T-helper 1 cell treated with Interleukin-12 subunit alpha and Interleukin-12 subunit beta and Interleukin-4 antibody, amounts not matched to agents 30 ng/mL and 1 ng/mL, for 36 hours (primary cell): ENCODE data around the gene VASH2. TPM values are rescaled to one million over a fixed set of nuclear protein-coding genes. Genes with fewer than 3 reads are reported as not detected.
"Not testable (repeated sequence)": the region's sequence is repeated elsewhere in the genome, so short reads cannot be mapped to it uniquely, and the experiment has no call there.

Source experiments
- intact Hi-C: fragments of 100-400 bp; cut with micrococcal nuclease; formaldehyde crosslinking; loops from one replicate; pipeline ENCODE4 v1.15.1; 2024
- total RNA-seq: library from RNA; stranded (reverse); gene quantifications from 2 replicates; pipeline ENCODE4 v1.2.3, GENCODE V29; 2022

The VASH2 gene
- 0.15 and 0.64 TPM in 2 replicates for total RNA-seq

GRCh38 chr1:212950243-212951125 is at the start of gene VASH2:
Gene VASH2 (plus strand): TSS chr1:212950541. CDS start chr1:212951543, 1,002 bp downstream.
- intact Hi-C loops = loop anchor here (1.0 kb wide), 2 partner anchors 65 to 92 kb away; partner anchors contain the start of genes ANGEL2 and FLVCR1

- intact Hi-C loops = no loop called here
Observed at GRCh38 chr1:212901290-212901689, 49.1 kb upstream of the VASH2 start.

DNA sequence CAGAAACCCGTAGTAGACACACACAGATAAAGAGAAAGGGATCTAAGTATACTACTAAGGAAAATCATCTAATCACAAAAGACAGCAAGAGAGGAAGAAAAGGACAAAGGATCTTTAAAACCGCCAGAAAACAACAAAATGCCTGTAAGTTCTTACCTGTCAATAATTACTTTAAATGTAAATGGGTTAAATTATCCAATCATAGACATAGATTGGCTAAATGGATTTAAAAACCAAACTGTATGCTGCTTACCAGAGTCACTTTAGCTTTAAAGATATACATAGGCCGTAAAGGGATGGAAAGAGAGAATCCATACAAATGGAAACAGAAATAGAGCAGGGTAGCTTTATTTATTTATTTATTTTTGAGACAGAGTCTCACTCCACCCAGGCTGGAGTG is 48.3 kb upstream of the VASH2 start:
- intact Hi-C loops = no loop called here

DNA sequence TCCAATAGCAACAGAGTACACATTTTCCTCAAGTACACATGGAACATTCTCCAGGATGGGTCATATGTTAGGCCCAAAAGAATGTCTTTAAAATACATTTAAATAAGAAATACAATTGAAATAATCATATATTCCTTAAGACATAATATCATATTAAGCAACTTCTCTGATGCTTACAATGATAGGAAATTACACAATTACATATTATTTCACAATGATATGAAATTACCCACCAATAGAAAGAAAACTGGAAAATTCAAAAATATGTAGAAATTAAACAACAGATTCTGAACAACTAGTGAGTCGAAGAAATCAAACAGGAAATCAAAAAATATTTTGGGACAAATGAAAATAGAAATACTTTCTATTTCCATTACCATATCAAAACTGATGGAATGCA is 46.7 kb upstream of the VASH2 start:
- intact Hi-C loops = no loop called here

DNA sequence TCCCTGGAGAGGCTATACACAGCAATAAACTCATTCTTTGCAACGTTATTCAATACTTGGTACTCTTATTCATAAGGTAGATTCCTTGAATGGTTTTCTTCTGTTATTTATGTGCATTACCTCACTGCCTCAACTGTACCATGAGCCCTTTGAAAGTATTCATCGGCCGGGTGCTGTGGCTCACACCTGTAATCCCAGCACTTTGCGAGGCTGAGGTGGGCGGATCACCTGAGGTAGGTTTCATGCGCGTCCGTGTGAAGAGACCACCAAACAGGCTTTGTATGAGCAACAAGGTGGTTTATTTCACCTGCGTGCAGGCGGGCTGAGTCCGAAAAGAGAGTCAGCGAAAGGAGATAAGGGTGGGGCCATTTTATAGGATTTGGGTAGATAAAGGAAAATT is 42.3 kb upstream of the VASH2 start:
- intact Hi-C loops = not testable (repeated sequence)

GRCh38 chr1:212908971-212909370 is 41.4 kb upstream of the VASH2 start:
- intact Hi-C loops = no loop called here

DNA sequence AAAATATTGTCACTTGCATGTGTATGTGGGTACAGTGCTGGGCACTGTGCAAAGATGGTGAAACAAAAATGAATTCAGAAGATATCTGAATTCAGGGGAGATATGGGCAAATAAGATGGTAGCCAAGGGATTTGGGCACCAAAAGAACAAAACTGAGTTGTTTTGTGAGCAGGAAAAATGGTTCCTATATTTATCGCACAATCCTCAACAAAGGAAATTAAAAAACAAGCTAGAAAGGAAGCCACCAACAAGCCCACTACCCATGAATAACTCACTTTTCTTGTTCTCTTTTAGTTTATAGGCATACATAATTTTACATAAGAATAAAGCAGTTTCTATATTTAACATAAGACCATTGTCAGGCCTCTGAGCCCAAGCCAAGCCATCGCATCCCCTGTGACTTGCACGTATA is 40.7 kb upstream of the VASH2 start:
- intact Hi-C loops = no loop called here

GRCh38 chr1:212910213-212910612 is 40.1 kb upstream of the VASH2 start:
- intact Hi-C loops = not testable (repeated sequence)

GRCh38 chr1:212913638-212914037 is 36.7 kb upstream of the VASH2 start:
- intact Hi-C loops = not testable (repeated sequence)

- intact Hi-C loops = not testable (repeated sequence)
Observed at GRCh38 chr1:212914110-212914509, 36.2 kb upstream of the VASH2 start.

DNA sequence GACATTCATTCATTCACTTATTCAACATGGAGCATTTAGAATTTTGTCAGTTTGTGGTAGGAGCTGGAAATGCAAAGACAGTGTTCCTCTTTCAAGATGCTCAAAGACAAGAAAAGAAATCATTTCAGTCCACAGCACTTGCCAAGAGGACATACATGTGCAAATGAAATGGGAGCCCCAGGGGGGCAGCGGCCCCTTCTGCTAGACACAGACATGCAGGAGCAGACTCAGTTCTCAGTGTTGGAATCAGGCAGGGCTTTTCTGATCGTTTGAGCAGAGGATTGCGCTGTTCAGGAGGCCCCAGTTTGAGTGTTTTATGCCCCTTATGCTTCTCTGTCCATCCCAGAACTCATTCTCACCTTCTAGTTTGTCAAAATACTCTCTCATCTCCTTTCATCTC is 35.6 kb upstream of the VASH2 start:
- intact Hi-C loops = no loop called here

- intact Hi-C loops = no loop called here
Observed at GRCh38 chr1:212915245-212916091, 34.9 kb upstream of the VASH2 start.

DNA sequence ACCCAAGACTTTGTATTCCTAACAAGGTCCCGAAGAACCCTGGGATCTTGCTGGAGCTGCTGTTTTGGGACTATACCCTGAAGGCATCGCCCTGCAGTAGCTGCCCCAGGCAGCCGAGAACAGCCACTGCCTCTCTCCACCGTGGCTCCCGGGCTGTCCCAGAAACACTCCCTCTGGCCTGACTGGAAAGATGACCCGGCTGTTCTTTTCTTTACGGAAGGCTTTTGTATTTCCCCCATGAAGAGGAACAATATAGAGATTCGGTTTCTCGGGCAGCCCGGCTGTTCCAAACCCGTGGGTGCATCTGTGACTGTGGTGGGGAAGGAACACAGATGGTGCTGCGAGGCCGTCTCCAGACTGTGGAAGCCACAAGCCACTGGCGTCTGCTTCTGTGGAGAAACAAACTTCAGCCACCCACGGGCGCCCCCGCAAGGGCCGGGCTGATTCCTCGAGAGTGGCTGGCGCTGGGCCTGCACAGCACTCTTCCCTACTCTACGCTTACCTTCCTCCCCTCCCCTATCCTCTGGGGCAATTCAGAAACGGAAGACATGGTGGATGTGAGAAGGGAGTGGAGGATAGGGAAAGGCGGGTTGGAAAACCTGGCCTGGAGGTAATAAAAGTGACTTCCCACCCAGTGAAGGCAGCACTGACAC is 33.7 kb upstream of the VASH2 start:
- intact Hi-C loops = no loop called here

GRCh38 chr1:212917134-212917485 is 33.2 kb upstream of the VASH2 start:
- intact Hi-C loops = no loop called here

DNA sequence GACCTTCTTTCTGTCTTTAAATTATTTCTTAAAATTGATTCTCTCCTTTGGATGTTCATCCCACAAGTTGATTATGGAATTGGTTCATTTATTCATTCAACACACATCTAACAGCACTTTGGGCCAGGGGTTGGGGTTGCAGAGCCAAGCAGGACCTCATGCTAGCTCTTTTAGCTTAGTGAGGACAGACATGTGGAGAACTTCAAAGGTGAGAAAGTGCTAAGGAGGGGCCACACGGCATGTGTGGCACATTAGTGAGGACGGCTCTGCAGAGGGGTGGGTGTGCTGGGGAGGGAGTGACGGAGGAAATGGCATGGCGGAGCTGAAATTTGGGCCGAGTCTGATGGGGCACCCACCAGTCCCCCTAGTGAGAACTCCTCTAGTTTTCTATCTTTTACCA is 32.5 kb upstream of the VASH2 start:
- intact Hi-C loops = no loop called here

DNA sequence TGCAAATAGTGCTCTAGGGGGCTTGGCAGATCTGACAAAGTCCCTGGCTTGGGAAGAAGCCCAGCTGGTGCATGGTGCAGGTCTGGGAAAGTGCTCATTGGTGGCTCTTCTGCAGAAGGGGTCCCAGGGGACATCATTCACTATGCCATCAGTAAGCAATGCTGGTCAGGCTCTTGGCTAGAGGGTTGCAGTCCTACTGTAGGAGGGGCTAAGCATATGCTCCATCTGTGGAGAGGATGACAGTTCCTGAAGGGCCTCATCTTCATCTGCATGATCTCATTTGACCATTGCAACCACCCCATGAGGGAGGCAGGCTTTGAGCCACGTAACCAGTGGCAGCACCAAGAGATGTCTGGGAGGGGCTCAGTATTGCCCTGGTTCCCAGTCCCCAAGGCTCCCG is 31.5 kb upstream of the VASH2 start:
- intact Hi-C loops = no loop called here

GRCh38 chr1:212920246-212920645 is 30.1 kb upstream of the VASH2 start:
- intact Hi-C loops = no loop called here

- intact Hi-C loops = no loop called here
Observed at GRCh38 chr1:212920896-212921295, 29.4 kb upstream of the VASH2 start.

- intact Hi-C loops = no loop called here
Observed at GRCh38 chr1:212922016-212922415, 28.3 kb upstream of the VASH2 start.

DNA sequence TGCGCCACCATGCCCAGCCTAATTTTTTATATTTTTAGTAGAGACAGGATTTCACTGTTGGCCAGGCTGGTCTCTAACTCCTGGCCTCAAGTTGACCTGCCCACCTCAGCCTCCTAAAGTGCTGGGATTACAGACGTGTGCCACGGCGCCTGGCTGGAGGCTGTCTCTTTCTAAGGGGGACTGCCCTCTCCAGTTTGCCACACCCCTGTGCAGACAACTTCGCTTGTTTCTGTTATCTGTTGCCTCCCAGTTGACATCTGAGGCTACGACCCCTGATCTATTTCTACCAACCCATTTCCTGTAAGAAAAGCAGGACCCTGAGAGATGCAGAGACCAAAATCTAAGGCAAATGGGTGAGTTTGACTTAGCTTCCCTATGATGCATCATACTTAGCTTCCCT is 24.0 kb upstream of the VASH2 start:
- intact Hi-C loops = no loop called here

GRCh38 chr1:212928323-212929291 is 21.7 kb upstream of the VASH2 start:
- intact Hi-C loops = no loop called here
